H9 (cell line): ENCODE data around the gene KCTD20. TPM values are rescaled to one million over a fixed set of nuclear protein-coding genes. Genes with fewer than 3 reads are reported as not detected.

Experiments used
- DNase-seq: peaks from one replicate; pipeline ENCODE4 v3.0.0-alpha.2; 2017
- H2AFZ ChIP-seq: one replicate; pipeline ENCODE4 v1.6.1; 2013; ENCODE audit warnings: mild to moderate bottlenecking, low read length, control low read depth, moderate library complexity
- H2AK5ac ChIP-seq: 2 replicates; pipeline ENCODE4 v1.6.1; 2013; ENCODE audit warnings: low read length, control low read depth, mixed read lengths; ENCODE audit not compliant: insufficient read length
- H2BK120ac ChIP-seq: one replicate; pipeline ENCODE4 v1.6.1; 2013; ENCODE audit warnings: low read depth, mild to moderate bottlenecking, low read length, control low read depth, inconsistent platforms; ENCODE audit not compliant: poor library complexity, severe bottlenecking
- H2BK12ac ChIP-seq: 2 replicates; pipeline ENCODE4 v1.6.1; 2013; ENCODE audit warnings: low read length, control low read depth, mixed read lengths, low read depth; ENCODE audit not compliant: insufficient read length
- H2BK15ac ChIP-seq: 2 replicates; pipeline ENCODE4 v1.6.1; 2013; ENCODE audit warnings: low read depth, low read length, control low read depth
- H2BK20ac ChIP-seq: one replicate; pipeline ENCODE4 v1.6.1; 2013; ENCODE audit warnings: low read depth, mild to moderate bottlenecking, low read length, control low read depth, inconsistent platforms; ENCODE audit not compliant: poor library complexity, severe bottlenecking
- H2BK5ac ChIP-seq: 2 replicates; pipeline ENCODE4 v1.6.1; 2013; ENCODE audit warnings: low read length, control low read depth, mixed read lengths; ENCODE audit not compliant: insufficient read length
- H3K14ac ChIP-seq: 2 replicates; pipeline ENCODE4 v1.6.1; 2013; ENCODE audit warnings: low read length, control low read depth; ENCODE audit not compliant: insufficient read depth
- H3K18ac ChIP-seq: 2 replicates; pipeline ENCODE4 v1.6.1; 2013; ENCODE audit warnings: low read depth, mild to moderate bottlenecking, mixed read lengths, low read length, control low read depth; ENCODE audit not compliant: insufficient read length
- H3K23ac ChIP-seq: 2 replicates; pipeline ENCODE4 v1.6.1; 2013; ENCODE audit warnings: low read length, control low read depth, mixed read lengths, low read depth; ENCODE audit not compliant: insufficient read length
- H3K23me2 ChIP-seq: 2 replicates; pipeline ENCODE4 v1.6.1; 2013; ENCODE audit warnings: low read depth, mild to moderate bottlenecking, mixed read lengths, low read length, control low read depth; ENCODE audit not compliant: insufficient read length, poor library complexity, severe bottlenecking
- H3K27ac ChIP-seq: 2 replicates; pipeline ENCODE4 v1.5.1; 2013; ENCODE audit warnings: low read length, control low read depth, mixed read lengths, low read depth; ENCODE audit not compliant: insufficient read length
- H3K27me3 ChIP-seq: 2 replicates; pipeline ENCODE4 v1.6.1; 2013; ENCODE audit warnings: low read length, control low read depth, inconsistent platforms; ENCODE audit not compliant: insufficient read depth
- H3K4ac ChIP-seq: 2 replicates; pipeline ENCODE4 v1.6.1; 2013; ENCODE audit warnings: low read depth, mild to moderate bottlenecking, control low read depth, inconsistent platforms, low read length, moderate library complexity
- H3K4me1 ChIP-seq: 2 replicates; pipeline ENCODE4 v1.6.1; 2013; ENCODE audit warnings: low read length, control low read depth, inconsistent platforms; ENCODE audit not compliant: insufficient read depth
- H3K4me2 ChIP-seq: 2 replicates; pipeline ENCODE4 v1.6.1; 2013; ENCODE audit warnings: low read length, control low read depth, mixed read lengths; ENCODE audit not compliant: insufficient read length, insufficient read depth
- H3K56ac ChIP-seq: 2 replicates; pipeline ENCODE4 v1.6.1; 2013; ENCODE audit warnings: low read depth, mild to moderate bottlenecking, mixed read lengths, low read length, control low read depth; ENCODE audit not compliant: insufficient read length
- H3K79me1 ChIP-seq: 2 replicates; pipeline ENCODE4 v1.6.1; 2013; ENCODE audit warnings: low read depth, mild to moderate bottlenecking, moderate library complexity, low read length, control low read depth, inconsistent platforms; ENCODE audit not compliant: insufficient read depth, poor library complexity, severe bottlenecking
- H3K79me2 ChIP-seq: 2 replicates; pipeline ENCODE4 v1.6.1; 2013; ENCODE audit warnings: low read length, control low read depth, inconsistent platforms; ENCODE audit not compliant: insufficient read depth
- H3K9ac ChIP-seq: 2 replicates; pipeline ENCODE4 v1.6.1; 2013; ENCODE audit warnings: low read length, control low read depth, mixed read lengths; ENCODE audit not compliant: insufficient read length; ENCODE audit errors: extremely low read depth
- H3K9me3 ChIP-seq: one replicate; pipeline ENCODE4 v1.6.1; 2013; ENCODE audit warnings: low read depth, low read length, inconsistent platforms; ENCODE audit not compliant: control insufficient read depth
- H3T11ph ChIP-seq: one replicate; pipeline ENCODE4 v1.6.1; 2013; ENCODE audit warnings: mild to moderate bottlenecking, low read length, control low read depth, inconsistent platforms
- H4K20me1 ChIP-seq: one replicate; pipeline ENCODE4 v1.6.1; 2013; ENCODE audit not compliant: control insufficient read depth, insufficient read length, insufficient read depth
- H4K5ac ChIP-seq: 2 replicates; pipeline ENCODE4 v1.6.1; 2013; ENCODE audit warnings: low read depth, mild to moderate bottlenecking, mixed read lengths, low read length, control low read depth; ENCODE audit not compliant: insufficient read length
- H4K8ac ChIP-seq: replicated peaks from 2 replicates; pipeline ENCODE4 v1.6.1; 2013; ENCODE audit warnings: low read length, control low read depth, mixed read lengths, low read depth; ENCODE audit not compliant: insufficient read length
- H4K91ac ChIP-seq: 2 replicates; pipeline ENCODE4 v1.6.1; 2013; ENCODE audit warnings: low read depth, mild to moderate bottlenecking, moderate library complexity, mixed read lengths, low read length, control low read depth; ENCODE audit not compliant: insufficient read length
- H3K27ac Mint-ChIP-seq, 3 experiments: 2 replicates in 2 of 3; 3 replicates in 1 of 3; pipeline ENCODE4 v1.8.0; 2020 to 2021; ENCODE audit warnings: mixed read lengths in 3 of 3, mild to moderate bottlenecking in 1 of 3, moderate library complexity in 1 of 3
- H3K27me3 Mint-ChIP-seq: 2 replicates; pipeline ENCODE4 v1.8.0; 2021; ENCODE audit warnings: low read depth, mild to moderate bottlenecking, moderate library complexity, mixed read lengths
- H3K36me3 Mint-ChIP-seq, 3 experiments: 2 replicates in 2 of 3; 3 replicates in 1 of 3; pipeline ENCODE4 v1.8.0; 2020 to 2021; ENCODE audit warnings: low read depth in 3 of 3, mixed read lengths in 3 of 3; ENCODE audit not compliant: insufficient read depth in 1 of 3
- H3K4me1 Mint-ChIP-seq, 2 experiments: 2 replicates each; pipeline ENCODE4 v1.8.0; 2020; ENCODE audit warnings: mixed read lengths in 2 of 2
- H3K4me3 Mint-ChIP-seq, 2 experiments: 2 replicates in 1 of 2; 3 replicates in 1 of 2; pipeline ENCODE4 v1.8.0; 2020 to 2021; ENCODE audit warnings: mild to moderate bottlenecking in 2 of 2, mixed read lengths in 2 of 2, moderate library complexity in 1 of 2
- H3K9me3 Mint-ChIP-seq, 2 experiments: 2 replicates in 1 of 2; 3 replicates in 1 of 2; pipeline ENCODE4 v1.8.0; 2020; ENCODE audit warnings: mild to moderate bottlenecking in 2 of 2, mixed read lengths in 2 of 2, moderate library complexity in 1 of 2
- CTCF ChIP-seq: fragments of 200-600 bp; sonication (generic); conservative IDR thresholded peaks from 3 replicates; pipeline ENCODE4 v1.8.0; 2021; ENCODE audit warnings: antibody characterized with exemption, mild to moderate bottlenecking
- WGBS: extraction: QIAGEN DNeasy Blood & Tissue Kit; methylation state at CpG from one replicate; pipeline ENCODE4 v1.1.7; 2013; ENCODE audit warnings: missing lambda C conversion rate, low lambda C conversion rate, mixed read lengths; ENCODE audit not compliant: insufficient read length; ENCODE audit errors: extremely low coverage; 5-methylcytosine and 5-hydroxymethylcytosine counted together
- total RNA-seq: library from RNA; stranded (reverse); gene quantifications from 2 replicates; pipeline ENCODE4 v1.2.1, GENCODE V29; 2021

KCTD20 gene
- total RNA-seq, 1 experiment from 2014 or later: 22.6 TPM

- no peak overlapping the region for H2BK15ac ChIP-seq
- no peak overlapping the region for H2BK12ac ChIP-seq
- no peaks in the 10 kb centered on the region for H3K27me3 ChIP-seq
- WGBS: no CpG with 5 or more reads among the region's 2 CpGs
- no peak overlapping the region for H3K27ac ChIP-seq
- Mint-ChIP-seq H3K36me3 (peaks cover 5 to 57% (median 50%) of the 10 kb centered on the region in 3 experiments; a peak in 5 of 7 replicates), H3K4me3 (no peak overlapping the region), H3K4me1 (no peaks in the 10 kb centered on the region), H3K27ac (no peak overlapping the region), H3K9me3 (no peaks in the 10 kb centered on the region), H3K27me3 (no peaks in the 10 kb centered on the region)
- H4K8ac ChIP-seq: no peak overlapping the region
- no peaks in the 10 kb centered on the region for H3K79me1 ChIP-seq
- no peak overlapping the region for H2AK5ac ChIP-seq
- no peak overlapping the region for H4K5ac ChIP-seq
- no peaks in the 10 kb centered on the region for H4K20me1 ChIP-seq
- no peak overlapping the region for H2BK20ac ChIP-seq
- no peak overlapping the region for H4K91ac ChIP-seq
- H3K23me2 ChIP-seq: no peaks in the 10 kb centered on the region
- no peak overlapping the region for H2BK120ac ChIP-seq
- H3K79me2 ChIP-seq: no peaks in the 10 kb centered on the region
- no peak overlapping the region for H3K4me2 ChIP-seq
- no peak overlapping the region for H3K14ac ChIP-seq
- no peak overlapping the region for H2AFZ ChIP-seq
- H3K9me3 ChIP-seq: no peaks in the 10 kb centered on the region
- H3K18ac ChIP-seq: no peak overlapping the region
- H3K23ac ChIP-seq: no peak overlapping the region
- H3K56ac ChIP-seq: no peak overlapping the region
- no peak overlapping the region for H3K4ac ChIP-seq
- H3K9ac ChIP-seq: no peak overlapping the region
- no peak overlapping the region for H3T11ph ChIP-seq
- TF ChIP-seq CTCF: no peak
- DNase-seq: no peak
- H3K4me1 ChIP-seq: no peaks in the 10 kb centered on the region
- H2BK5ac ChIP-seq: no peak overlapping the region
Observed at GRCh38 chr6:36525346-36525745, 82.5 kb downstream of the KCTD20 start.
